IMR-90 (cell line): ENCODE results near the gene ZNF213.

ENCODE experiments used
- CEBPB ChIP-seq: IDR thresholded peaks from 2 replicates; pipeline ENCODE4 v1.6.1; 2012; ENCODE audit warnings: low read depth, low read length, improper control_type of control experiment
- FOS ChIP-seq: fragments of 150-350 bp; IDR thresholded peaks from 2 replicates; pipeline ENCODE4 v1.6.1; 2016; ENCODE audit warnings: low read depth, low read length
- RAD21 ChIP-seq: IDR thresholded peaks from 2 replicates; pipeline ENCODE4 v1.6.1; 2012; ENCODE audit warnings: low read length, improper control_type of control experiment
- RCOR1 ChIP-seq: IDR thresholded peaks from 2 replicates; pipeline ENCODE4 v1.6.1; 2012; ENCODE audit warnings: mild to moderate bottlenecking, low read length, improper control_type of control experiment; ENCODE audit not compliant: insufficient replicate concordance
- SMC3 ChIP-seq: fragments of 150-350 bp; IDR thresholded peaks from 2 replicates; pipeline ENCODE4 v1.6.1; 2016; ENCODE audit warnings: low read depth, mild to moderate bottlenecking, antibody characterized with exemption, low read length, moderate library complexity
- TF ChIP-seq, protein P1 (sequence below): conservative IDR thresholded peaks from 2 replicates; pipeline ENCODE4 v1.5.1; 2012; ENCODE audit warnings: mild to moderate bottlenecking, low read depth, low read length, improper control_type of control experiment

DNA sequence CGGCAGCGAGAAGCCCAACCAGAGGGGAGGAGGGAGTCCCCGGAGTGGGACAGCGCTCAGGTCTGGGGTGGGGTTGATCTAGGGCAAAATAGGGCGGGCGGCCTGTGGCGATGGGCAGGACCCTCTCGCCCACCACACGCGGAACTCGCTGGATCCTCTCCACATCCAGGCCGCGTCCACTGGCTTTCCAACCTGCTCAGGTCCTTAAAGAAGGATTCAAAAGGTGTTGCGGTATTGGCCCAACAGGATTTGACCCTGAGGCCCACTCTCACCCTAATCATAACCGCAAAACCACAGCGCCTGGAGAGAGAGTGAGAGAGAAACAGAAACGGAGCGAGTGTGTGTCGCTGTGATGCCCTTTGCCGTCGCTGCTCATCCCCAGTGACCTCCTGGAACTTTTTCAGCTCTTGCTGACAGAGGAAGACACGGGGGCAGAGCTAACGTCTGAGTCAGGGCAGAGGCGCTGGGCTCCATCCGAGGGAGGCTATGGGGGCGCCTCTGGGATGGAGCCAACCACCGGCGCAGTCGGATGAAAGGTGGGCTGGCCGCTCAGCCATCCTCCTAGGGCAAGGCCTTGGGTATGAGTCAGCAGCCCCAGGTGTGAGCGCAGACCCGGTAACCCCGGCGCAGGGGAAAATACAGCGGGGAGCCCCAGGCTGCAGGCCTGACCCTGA is 36.5 kb downstream of the ZNF213 start:
- TF ChIP-seq, protein P1, sequence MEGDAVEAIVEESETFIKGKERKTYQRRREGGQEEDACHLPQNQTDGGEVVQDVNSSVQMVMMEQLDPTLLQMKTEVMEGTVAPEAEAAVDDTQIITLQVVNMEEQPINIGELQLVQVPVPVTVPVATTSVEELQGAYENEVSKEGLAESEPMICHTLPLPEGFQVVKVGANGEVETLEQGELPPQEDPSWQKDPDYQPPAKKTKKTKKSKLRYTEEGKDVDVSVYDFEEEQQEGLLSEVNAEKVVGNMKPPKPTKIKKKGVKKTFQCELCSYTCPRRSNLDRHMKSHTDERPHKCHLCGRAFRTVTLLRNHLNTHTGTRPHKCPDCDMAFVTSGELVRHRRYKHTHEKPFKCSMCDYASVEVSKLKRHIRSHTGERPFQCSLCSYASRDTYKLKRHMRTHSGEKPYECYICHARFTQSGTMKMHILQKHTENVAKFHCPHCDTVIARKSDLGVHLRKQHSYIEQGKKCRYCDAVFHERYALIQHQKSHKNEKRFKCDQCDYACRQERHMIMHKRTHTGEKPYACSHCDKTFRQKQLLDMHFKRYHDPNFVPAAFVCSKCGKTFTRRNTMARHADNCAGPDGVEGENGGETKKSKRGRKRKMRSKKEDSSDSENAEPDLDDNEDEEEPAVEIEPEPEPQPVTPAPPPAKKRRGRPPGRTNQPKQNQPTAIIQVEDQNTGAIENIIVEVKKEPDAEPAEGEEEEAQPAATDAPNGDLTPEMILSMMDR: no peak
- TF ChIP-seq RCOR1 (no peak), SMC3 (no peak), FOS (no peak), CEBPB (no peak), RAD21 (no peak)
